ENCODE data around the gene ATG16L1. TPM values are rescaled to one million over a fixed set of nuclear protein-coding genes. Genes with fewer than 3 reads are reported as not detected.

ATG16L1 gene
- total RNA-seq, 1 experiment from 2014 or later: 42.0 TPM

- no peaks in the 10 kb centered on the region for H4K20me1 ChIP-seq (ENCODE audit: control insufficient read depth, insufficient read depth, insufficient read length)
- no peak overlapping the region for H3K27ac ChIP-seq (ENCODE audit: insufficient read length, low read depth, low read length)
- no peak overlapping the region for H3K56ac ChIP-seq (ENCODE audit: insufficient read length, low read depth, low read length)
- H3K79me1 ChIP-seq (ENCODE audit: insufficient read depth, low read depth, low read length, poor library complexity, severe bottlenecking): no peaks in the 10 kb centered on the region
- H2AK5ac ChIP-seq (ENCODE audit: insufficient read length, low read length): no peak overlapping the region
- no peak overlapping the region for H3K4ac ChIP-seq (ENCODE audit: low read depth, low read length)
- H3T11ph ChIP-seq (ENCODE audit: low read length): no peak overlapping the region
- WGBS (ENCODE audit: extremely low coverage, insufficient read length, low lambda C conversion rate): no CpG with 5 or more reads among the region's 7 CpGs
- no peak overlapping the region for H2BK120ac ChIP-seq (ENCODE audit: low read depth, low read length, poor library complexity, severe bottlenecking)
- no peak overlapping the region for H2AFZ ChIP-seq (ENCODE audit: low read length)
- H3K36me3 Mint-ChIP-seq (ENCODE audit: insufficient read depth in 1 of 3, low read depth in 3 of 3): peaks cover 24 to 44% (median 42%) of the 10 kb centered on the region in 3 experiments; a peak in 6 of 7 replicates
- H3K23ac ChIP-seq (ENCODE audit: insufficient read length, low read depth, low read length): no peak overlapping the region
- H4K91ac ChIP-seq (ENCODE audit: insufficient read length, low read depth, low read length): no peak overlapping the region
- no peak overlapping the region for H3K4me2 ChIP-seq (ENCODE audit: insufficient read depth, insufficient read length, low read length)
- no peak overlapping the region for H3K27ac Mint-ChIP-seq
- peaks cover 10 to 11% of the 10 kb centered on the region in 2 experiments for H3K4me1 Mint-ChIP-seq
- no peak overlapping the region for H2BK5ac ChIP-seq (ENCODE audit: insufficient read length, low read length)
- no peaks in the 10 kb centered on the region for H3K23me2 ChIP-seq (ENCODE audit: insufficient read length, low read depth, low read length, poor library complexity, severe bottlenecking)
- no peak overlapping the region for H3K14ac ChIP-seq (ENCODE audit: insufficient read depth, low read length)
- H3K4me3 Mint-ChIP-seq: no peak overlapping the region
- no peak overlapping the region for H2BK12ac ChIP-seq (ENCODE audit: insufficient read length, low read depth, low read length)
- H2BK20ac ChIP-seq (ENCODE audit: low read depth, low read length, poor library complexity, severe bottlenecking): no peak overlapping the region
- H3K27me3 ChIP-seq (ENCODE audit: insufficient read depth, low read length): no peaks in the 10 kb centered on the region
- no peak overlapping the region for H3K18ac ChIP-seq (ENCODE audit: insufficient read length, low read depth, low read length)
- TF ChIP-seq, protein P1, sequence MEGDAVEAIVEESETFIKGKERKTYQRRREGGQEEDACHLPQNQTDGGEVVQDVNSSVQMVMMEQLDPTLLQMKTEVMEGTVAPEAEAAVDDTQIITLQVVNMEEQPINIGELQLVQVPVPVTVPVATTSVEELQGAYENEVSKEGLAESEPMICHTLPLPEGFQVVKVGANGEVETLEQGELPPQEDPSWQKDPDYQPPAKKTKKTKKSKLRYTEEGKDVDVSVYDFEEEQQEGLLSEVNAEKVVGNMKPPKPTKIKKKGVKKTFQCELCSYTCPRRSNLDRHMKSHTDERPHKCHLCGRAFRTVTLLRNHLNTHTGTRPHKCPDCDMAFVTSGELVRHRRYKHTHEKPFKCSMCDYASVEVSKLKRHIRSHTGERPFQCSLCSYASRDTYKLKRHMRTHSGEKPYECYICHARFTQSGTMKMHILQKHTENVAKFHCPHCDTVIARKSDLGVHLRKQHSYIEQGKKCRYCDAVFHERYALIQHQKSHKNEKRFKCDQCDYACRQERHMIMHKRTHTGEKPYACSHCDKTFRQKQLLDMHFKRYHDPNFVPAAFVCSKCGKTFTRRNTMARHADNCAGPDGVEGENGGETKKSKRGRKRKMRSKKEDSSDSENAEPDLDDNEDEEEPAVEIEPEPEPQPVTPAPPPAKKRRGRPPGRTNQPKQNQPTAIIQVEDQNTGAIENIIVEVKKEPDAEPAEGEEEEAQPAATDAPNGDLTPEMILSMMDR (conservative IDR thresholded peaks at IDR 0.05): no peak
- no peaks in the 10 kb centered on the region; the same call in 1 of the 2 replicates for H3K4me1 ChIP-seq (ENCODE audit: insufficient read depth, low read length)
- no peak overlapping the region for H4K8ac ChIP-seq (replicated peaks; ENCODE audit: insufficient read length, low read depth, low read length)
- no peaks in the 10 kb centered on the region for H3K79me2 ChIP-seq (ENCODE audit: insufficient read depth, low read length)
- H3K9ac ChIP-seq (ENCODE audit: extremely low read depth, insufficient read length, low read length): no peak overlapping the region
- H3K9me3 ChIP-seq (ENCODE audit: control insufficient read depth, low read depth, low read length): no peaks in the 10 kb centered on the region
- H4K5ac ChIP-seq (ENCODE audit: insufficient read length, low read depth, low read length): no peak overlapping the region
- H3K27me3 Mint-ChIP-seq (ENCODE audit: low read depth): no peaks in the 10 kb centered on the region
- H3K9me3 Mint-ChIP-seq: no peaks in the 10 kb centered on the region
- H2BK15ac ChIP-seq (ENCODE audit: low read depth, low read length): no peak overlapping the region
- no peak for DNase-seq
Observed at GRCh38 chr2:233297076-233297475, 45.6 kb downstream of the ATG16L1 start.

Measured in H9 (cell line).